Measurements from ENCODE around the gene EFS.
"Not testable (repeated sequence)": the region's sequence is repeated elsewhere in the genome, so short reads cannot be mapped to it uniquely, and the experiment has no call there.

The EFS gene

GRCh38 chr14:23402296-23403138 is 37.5 kb upstream of the EFS start:
- TF ChIP-seq HDGF (IDR thresholded peaks at IDR 0.05; ENCODE audit: borderline replicate concordance) (no peak), FOXM1 (IDR thresholded peaks at IDR 0.05; ENCODE audit: borderline replicate concordance) (no peak), NFRKB (IDR thresholded peaks at IDR 0.05) (no peak), PKNOX1 (IDR thresholded peaks at IDR 0.05) (no peak), ARNT (IDR thresholded peaks at IDR 0.05) (no peak), LEF1 (IDR thresholded peaks at IDR 0.05; ENCODE audit: borderline replicate concordance) (no peak), FOXA1 (IDR thresholded peaks at IDR 0.05) (no peak), SP1 (IDR thresholded peaks at IDR 0.05) (no peak), FOXK2 (IDR thresholded peaks at IDR 0.05) (no peak), TARDBP (IDR thresholded peaks at IDR 0.05) (no peak), BHLHE40 (IDR thresholded peaks at IDR 0.05; ENCODE audit: borderline replicate concordance) (no peak), ELF4 (IDR thresholded peaks at IDR 0.05) (no peak), CTBP1 (IDR thresholded peaks at IDR 0.05; ENCODE audit: borderline replicate concordance) (no peak), SUZ12 (IDR thresholded peaks at IDR 0.05) (no peak), ZNF384 (IDR thresholded peaks at IDR 0.05) (no peak), L3MBTL2 (conservative IDR thresholded peaks at IDR 0.05) (no peak)
- ChIA-PET POLR2A (no interaction called here), CTCF (no interaction called here)
- no peak for DNase-seq (ENCODE audit: extremely low spot score)

- ChIA-PET POLR2A (no interaction called here), CTCF (no interaction called here)
- TF ChIP-seq BHLHE40 (IDR thresholded peaks at IDR 0.05; ENCODE audit: borderline replicate concordance): no peak
- no peak for TF ChIP-seq ZNF384 (IDR thresholded peaks at IDR 0.05)
- no peak for TF ChIP-seq CTBP1 (IDR thresholded peaks at IDR 0.05; ENCODE audit: borderline replicate concordance)
- no peak for TF ChIP-seq ELF4 (IDR thresholded peaks at IDR 0.05)
- no peak for TF ChIP-seq HDGF (IDR thresholded peaks at IDR 0.05; ENCODE audit: borderline replicate concordance)
- TF ChIP-seq TARDBP (IDR thresholded peaks at IDR 0.05): no peak
- TF ChIP-seq FOXK2 (IDR thresholded peaks at IDR 0.05): no peak
- DNase-seq (ENCODE audit: extremely low spot score): no peak
Observed at GRCh38 chr14:23401291-23401690, 36.3 kb upstream of the EFS start.

GRCh38 chr14:23400496-23401149 is 35.7 kb upstream of the EFS start:
- POLR2A ChIA-PET; DNase-seq (ENCODE audit: extremely low spot score); CTCF ChIA-PET: not testable (repeated sequence)

GRCh38 chr14:23399591-23399990 is 34.6 kb upstream of the EFS start:
- TF ChIP-seq FOXA1 (IDR thresholded peaks at IDR 0.05) (no peak), CTBP1 (IDR thresholded peaks at IDR 0.05; ENCODE audit: borderline replicate concordance) (no peak), TARDBP (IDR thresholded peaks at IDR 0.05) (no peak), L3MBTL2 (conservative IDR thresholded peaks at IDR 0.05) (no peak), LEF1 (IDR thresholded peaks at IDR 0.05; ENCODE audit: borderline replicate concordance) (no peak), ARNT (IDR thresholded peaks at IDR 0.05) (no peak), FOXM1 (IDR thresholded peaks at IDR 0.05; ENCODE audit: borderline replicate concordance) (no peak), SP1 (IDR thresholded peaks at IDR 0.05) (no peak), NFRKB (IDR thresholded peaks at IDR 0.05) (no peak), SUZ12 (IDR thresholded peaks at IDR 0.05) (no peak), BHLHE40 (IDR thresholded peaks at IDR 0.05; ENCODE audit: borderline replicate concordance) (no peak), PKNOX1 (IDR thresholded peaks at IDR 0.05) (no peak), FOXK2 (IDR thresholded peaks at IDR 0.05) (no peak), ELF4 (IDR thresholded peaks at IDR 0.05) (no peak), ZNF384 (IDR thresholded peaks at IDR 0.05) (no peak), HDGF (IDR thresholded peaks at IDR 0.05; ENCODE audit: borderline replicate concordance) (no peak)
- CTCF ChIA-PET: no interaction called here
- DNase-seq (ENCODE audit: extremely low spot score): no peak
- POLR2A ChIA-PET: no interaction called here

GRCh38 chr14:23399136-23399535 is 34.2 kb upstream of the EFS start:
- TF ChIP-seq L3MBTL2 (conservative IDR thresholded peaks at IDR 0.05): no peak
- no peak for TF ChIP-seq ARNT (IDR thresholded peaks at IDR 0.05)
- no peak for TF ChIP-seq NFRKB (IDR thresholded peaks at IDR 0.05)
- no peak for TF ChIP-seq HDGF (IDR thresholded peaks at IDR 0.05; ENCODE audit: borderline replicate concordance)
- no peak for TF ChIP-seq TARDBP (IDR thresholded peaks at IDR 0.05)
- TF ChIP-seq PKNOX1 (IDR thresholded peaks at IDR 0.05): no peak
- TF ChIP-seq BHLHE40 (IDR thresholded peaks at IDR 0.05; ENCODE audit: borderline replicate concordance): no peak
- no peak for TF ChIP-seq FOXM1 (IDR thresholded peaks at IDR 0.05; ENCODE audit: borderline replicate concordance)
- no peak for TF ChIP-seq SUZ12 (IDR thresholded peaks at IDR 0.05)
- no peak for TF ChIP-seq SP1 (IDR thresholded peaks at IDR 0.05)
- TF ChIP-seq ELF4 (IDR thresholded peaks at IDR 0.05): no peak
- no peak for TF ChIP-seq FOXA1 (IDR thresholded peaks at IDR 0.05)
- TF ChIP-seq FOXK2 (IDR thresholded peaks at IDR 0.05): no peak
- TF ChIP-seq ZNF384 (IDR thresholded peaks at IDR 0.05): no peak
- no peak for TF ChIP-seq CTBP1 (IDR thresholded peaks at IDR 0.05; ENCODE audit: borderline replicate concordance)
- no peak for TF ChIP-seq LEF1 (IDR thresholded peaks at IDR 0.05; ENCODE audit: borderline replicate concordance)
- CTCF ChIA-PET: no interaction called here
- no peak for DNase-seq (ENCODE audit: extremely low spot score)
- POLR2A ChIA-PET: no interaction called here

GRCh38 chr14:23398348-23398747 is 33.4 kb upstream of the EFS start:
- CTCF ChIA-PET: no interaction called here

More at GRCh38 chr14:23398348-23398747, 33.4 kb upstream of the EFS start:
- POLR2A ChIA-PET: no interaction called here
- no peak for TF ChIP-seq FOXA1 (IDR thresholded peaks at IDR 0.05)
- no peak for TF ChIP-seq FOXM1 (IDR thresholded peaks at IDR 0.05; ENCODE audit: borderline replicate concordance)
- TF ChIP-seq HDGF (IDR thresholded peaks at IDR 0.05; ENCODE audit: borderline replicate concordance): no peak
- no peak for TF ChIP-seq BHLHE40 (IDR thresholded peaks at IDR 0.05; ENCODE audit: borderline replicate concordance)
- TF ChIP-seq L3MBTL2 (conservative IDR thresholded peaks at IDR 0.05): no peak
- TF ChIP-seq NFRKB (IDR thresholded peaks at IDR 0.05): no peak
- TF ChIP-seq ZNF384 (IDR thresholded peaks at IDR 0.05): no peak
- TF ChIP-seq SP1 (IDR thresholded peaks at IDR 0.05): no peak
- DNase-seq (ENCODE audit: extremely low spot score): no peak
